Activated naive CD8-positive, alpha-beta T cell treated with anti-CD3 and anti-CD28 coated beads for 36 hours (primary cell): Measurements from ENCODE around the gene MIF. TPM values are rescaled to one million over a fixed set of nuclear protein-coding genes. Genes with fewer than 3 reads are reported as not detected.

Source experiments
- DNase-seq: peaks from one replicate; pipeline ENCODE4 v3.0.0; 2021
- H3K27ac Mint-ChIP-seq: one replicate; pipeline ENCODE4 v1.8.0; 2022; ENCODE audit warnings: mild to moderate bottlenecking, moderate library complexity, mixed read lengths
- H3K27me3 Mint-ChIP-seq: one replicate; pipeline ENCODE4 v1.8.0; 2022; ENCODE audit warnings: mild to moderate bottlenecking, mixed read lengths
- H3K36me3 Mint-ChIP-seq: one replicate; pipeline ENCODE4 v1.8.0; 2021; ENCODE audit warnings: mild to moderate bottlenecking, mixed read lengths
- H3K4me1 Mint-ChIP-seq: one replicate; pipeline ENCODE4 v1.8.0; 2021; ENCODE audit warnings: mixed read lengths
- H3K4me3 Mint-ChIP-seq: one replicate; pipeline ENCODE4 v1.8.0; 2022; ENCODE audit warnings: mild to moderate bottlenecking, moderate library complexity, mixed read lengths
- H3K9me3 Mint-ChIP-seq: one replicate; pipeline ENCODE4 v1.8.0; 2022; ENCODE audit warnings: mixed read lengths
- total RNA-seq, 2 experiments: library from RNA; stranded (reverse); gene quantifications; one replicate each; pipeline ENCODE4 v1.2.3, GENCODE V29; 2021

MIF gene
- 1,000 to 10,000 TPM; 1,236 to 1,275 TPM for total RNA-seq

GRCh38 chr22:23893945-23894709 is at the start of gene MIF:
TSS of gene MIF (plus strand) at chr22:23894383. CDS start at chr22:23894475, 92 bp downstream.
- H3K4me1 Mint-ChIP-seq, result peaks cover 26% of the 10 kb centered on the region
- peak; percentile 100 for DNase-seq
- H3K36me3 Mint-ChIP-seq, result peaks cover 38% of the 10 kb centered on the region
- H3K9me3 Mint-ChIP-seq, result no peaks in the 10 kb centered on the region
- H3K27ac Mint-ChIP-seq, result peak within 1 kb of the TSS; percentile 99
- H3K4me3 Mint-ChIP-seq, result peak within 1 kb of the TSS; percentile 96
- peaks cover 3% of the 10 kb centered on the region for H3K27me3 Mint-ChIP-seq

GRCh38 chr22:23844739-23845202 is 49.4 kb upstream of the MIF start:
- Mint-ChIP-seq H3K36me3 (no peaks in the 10 kb centered on the region), H3K9me3 (no peaks in the 10 kb centered on the region), H3K27me3 (peaks cover 5% of the 10 kb centered on the region), H3K4me1 (peaks cover 7% of the 10 kb centered on the region), H3K4me3 (no peak overlapping the region), H3K27ac (no peak overlapping the region)
- no peak for DNase-seq

GRCh38 chr22:23845265-23846080 is 48.7 kb upstream of the MIF start:
- no peaks in the 10 kb centered on the region for H3K36me3 Mint-ChIP-seq
- no peak for DNase-seq
- peaks cover 4% of the 10 kb centered on the region for H3K27me3 Mint-ChIP-seq
- no peak overlapping the region for H3K4me3 Mint-ChIP-seq
- H3K9me3 Mint-ChIP-seq, result no peaks in the 10 kb centered on the region
- peaks cover 6% of the 10 kb centered on the region for H3K4me1 Mint-ChIP-seq
- no peak overlapping the region for H3K27ac Mint-ChIP-seq

GRCh38 chr22:23846081-23846469 is 48.1 kb upstream of the MIF start:
- no peak overlapping the region for H3K27ac Mint-ChIP-seq
- H3K36me3 Mint-ChIP-seq, result no peaks in the 10 kb centered on the region
- no peaks in the 10 kb centered on the region for H3K27me3 Mint-ChIP-seq
- H3K4me3 Mint-ChIP-seq, result no peak overlapping the region
- H3K4me1 Mint-ChIP-seq, result peaks cover 6% of the 10 kb centered on the region
- DNase-seq, result no peak
- no peaks in the 10 kb centered on the region for H3K9me3 Mint-ChIP-seq

GRCh38 chr22:23847310-23847920 is 46.8 kb upstream of the MIF start:
- Mint-ChIP-seq H3K4me3 (no peak overlapping the region), H3K9me3 (no peaks in the 10 kb centered on the region), H3K27ac (no peak overlapping the region), H3K27me3 (no peaks in the 10 kb centered on the region), H3K36me3 (no peaks in the 10 kb centered on the region), H3K4me1 (peaks cover 6% of the 10 kb centered on the region)
- no peak for DNase-seq

- Mint-ChIP-seq H3K27ac (no peak overlapping the region), H3K9me3 (no peaks in the 10 kb centered on the region), H3K36me3 (no peaks in the 10 kb centered on the region), H3K4me3 (no peak overlapping the region), H3K27me3 (no peaks in the 10 kb centered on the region), H3K4me1 (peaks cover 6% of the 10 kb centered on the region)
- no peak for DNase-seq
Measured at GRCh38 chr22:23847991-23848864, 46.0 kb upstream of the MIF start.

- peak; percentile 88 for DNase-seq
- Mint-ChIP-seq H3K27ac (no peak overlapping the region), H3K36me3 (no peaks in the 10 kb centered on the region), H3K27me3 (no peaks in the 10 kb centered on the region), H3K9me3 (no peaks in the 10 kb centered on the region), H3K4me1 (peaks cover 6% of the 10 kb centered on the region), H3K4me3 (no peak overlapping the region)
Measured at GRCh38 chr22:23849009-23850006, 44.9 kb upstream of the MIF start.

- Mint-ChIP-seq H3K36me3 (no peaks in the 10 kb centered on the region), H3K4me3 (no peak overlapping the region), H3K9me3 (no peaks in the 10 kb centered on the region), H3K4me1 (peaks cover 6% of the 10 kb centered on the region), H3K27me3 (no peaks in the 10 kb centered on the region), H3K27ac (no peak overlapping the region)
- no peak for DNase-seq
Measured at GRCh38 chr22:23850136-23850611, 44.0 kb upstream of the MIF start.

- H3K4me1 Mint-ChIP-seq, result peaks cover 12% of the 10 kb centered on the region
- no peaks in the 10 kb centered on the region for H3K36me3 Mint-ChIP-seq
Measured at GRCh38 chr22:23856721-23857605, 37.2 kb upstream of the MIF start.

GRCh38 chr22:23857606-23858483 is 36.3 kb upstream of the MIF start, which contains the start of gene SLC2A11:
TSS of gene SLC2A11 (plus strand) at chr22:23857875. CDS start at chr22:23858000, 125 bp downstream.
- peak; percentile 96 for DNase-seq
- no peaks in the 10 kb centered on the region for H3K36me3 Mint-ChIP-seq
- peak within 1 kb of the TSS; percentile 84 for H3K4me3 Mint-ChIP-seq
- H3K27me3 Mint-ChIP-seq, result peaks cover 4% of the 10 kb centered on the region
- H3K4me1 Mint-ChIP-seq, result peaks cover 13% of the 10 kb centered on the region
- H3K27ac Mint-ChIP-seq, result peak within 1 kb of the TSS; percentile 77
- H3K9me3 Mint-ChIP-seq, result no peaks in the 10 kb centered on the region

More at GRCh38 chr22:23856721-23857605, 37.2 kb upstream of the MIF start:
- DNase-seq, result peak; percentile 28
- no peaks in the 10 kb centered on the region for H3K9me3 Mint-ChIP-seq
- H3K27ac Mint-ChIP-seq, result peak overlapping the region; percentile 77
- H3K27me3 Mint-ChIP-seq, result peaks cover 4% of the 10 kb centered on the region
- peak overlapping the region; percentile 84 for H3K4me3 Mint-ChIP-seq

- peak overlapping the region; percentile 84 for H3K4me3 Mint-ChIP-seq
- H3K9me3 Mint-ChIP-seq, result no peaks in the 10 kb centered on the region
- no peak for DNase-seq
- peaks cover 4% of the 10 kb centered on the region for H3K27me3 Mint-ChIP-seq
- H3K36me3 Mint-ChIP-seq, result no peaks in the 10 kb centered on the region
- peaks cover 13% of the 10 kb centered on the region for H3K4me1 Mint-ChIP-seq
- peak overlapping the region; percentile 77 for H3K27ac Mint-ChIP-seq
Measured at GRCh38 chr22:23858484-23858815, 35.7 kb upstream of the MIF start.

GRCh38 chr22:23859201-23859600 is 35.0 kb upstream of the MIF start:
- peaks cover 13% of the 10 kb centered on the region for H3K4me1 Mint-ChIP-seq
- no peaks in the 10 kb centered on the region for H3K9me3 Mint-ChIP-seq
- H3K4me3 Mint-ChIP-seq, result no peak overlapping the region
- H3K27me3 Mint-ChIP-seq, result peaks cover 4% of the 10 kb centered on the region
- DNase-seq, result no peak
- H3K27ac Mint-ChIP-seq, result no peak overlapping the region
- H3K36me3 Mint-ChIP-seq, result no peaks in the 10 kb centered on the region
